Activated T-helper 1 cell treated with anti-CD3 and anti-CD28 coated beads, Interleukin-12 subunit alpha, Interleukin-12 subunit beta, Interleukin-2, Interleukin-4 antibody, amounts not matched to agents 30 ng/mL and 10 ng/mL and 1 ng/mL, durations not matched to agents 14 hours and 24 hours and 36 hours (primary cell): ENCODE measurements around the gene SHISA2. TPM values are rescaled to one million over a fixed set of nuclear protein-coding genes. Genes with fewer than 3 reads are reported as not detected.

Experiments used
- DNase-seq: peaks from one replicate; pipeline ENCODE4 v3.0.0; 2021; ENCODE audit warnings: low spot score
- H3K27ac Mint-ChIP-seq: one replicate; pipeline ENCODE4 v1.8.0; 2021; ENCODE audit warnings: mild to moderate bottlenecking, mixed read lengths
- H3K27me3 Mint-ChIP-seq: one replicate; pipeline ENCODE4 v1.8.0; 2022; ENCODE audit warnings: mild to moderate bottlenecking, moderate library complexity, mixed read lengths; ENCODE audit not compliant: insufficient read depth
- H3K36me3 Mint-ChIP-seq: one replicate; pipeline ENCODE4 v1.8.0; 2021; ENCODE audit warnings: low read depth, mixed read lengths
- H3K4me1 Mint-ChIP-seq: one replicate; pipeline ENCODE4 v1.8.0; 2021; ENCODE audit warnings: low read depth, mixed read lengths
- H3K4me3 Mint-ChIP-seq: one replicate; pipeline ENCODE4 v1.8.0; 2021; ENCODE audit warnings: mild to moderate bottlenecking, moderate library complexity, mixed read lengths
- H3K9me3 Mint-ChIP-seq: one replicate; pipeline ENCODE4 v1.8.0; 2021; ENCODE audit warnings: mixed read lengths
- intact Hi-C: fragments of 100-400 bp; cut with micrococcal nuclease; formaldehyde crosslinking; loops from one replicate; pipeline ENCODE4 v1.15.1; 2024
- total RNA-seq: library from RNA; stranded (reverse); gene quantifications from 2 replicates; pipeline ENCODE4 v1.2.3, GENCODE V29; 2022

SHISA2 gene
- total RNA-seq, 1 donor from 2014 or later: 9.4 TPM

- Mint-ChIP-seq H3K36me3 (peaks cover 8% of the 10 kb centered on the region), H3K27me3 (peaks cover 3% of the 10 kb centered on the region), H3K4me1 (peaks cover 10% of the 10 kb centered on the region), H3K27ac (no peak overlapping the region), H3K4me3 (no peak overlapping the region), H3K9me3 (no peaks in the 10 kb centered on the region)
- intact Hi-C loops: no loop called here
- DNase-seq: no peak
Observed at GRCh38 chr13:26042785-26043184, 9.0 kb downstream of the SHISA2 start.

- intact Hi-C loops: no loop called here
- DNase-seq: no peak
- H3K27ac Mint-ChIP-seq: no peak overlapping the region
- peaks cover 4% of the 10 kb centered on the region for H3K36me3 Mint-ChIP-seq
- no peaks in the 10 kb centered on the region for H3K27me3 Mint-ChIP-seq
- no peaks in the 10 kb centered on the region for H3K9me3 Mint-ChIP-seq
- H3K4me1 Mint-ChIP-seq: peaks cover 10% of the 10 kb centered on the region
- no peak overlapping the region for H3K4me3 Mint-ChIP-seq
Observed at GRCh38 chr13:26041444-26041843, 10.4 kb downstream of the SHISA2 start.

GRCh38 chr13:26038931-26039475, 12.8 kb downstream of the SHISA2 start:
- intact Hi-C loops: no loop called here
- no peaks in the 10 kb centered on the region for H3K4me1 Mint-ChIP-seq

GRCh38 chr13:26037302-26037701, 14.5 kb downstream of the SHISA2 start:
- Mint-ChIP-seq H3K36me3 (no peaks in the 10 kb centered on the region), H3K27ac (no peak overlapping the region), H3K4me1 (no peaks in the 10 kb centered on the region), H3K27me3 (peaks cover 2% of the 10 kb centered on the region), H3K4me3 (no peak overlapping the region), H3K9me3 (no peaks in the 10 kb centered on the region)
- intact Hi-C loops: no loop called here
- DNase-seq: no peak

More at GRCh38 chr13:26038931-26039475, 12.8 kb downstream of the SHISA2 start:
- no peak overlapping the region for H3K4me3 Mint-ChIP-seq
- no peaks in the 10 kb centered on the region for H3K27me3 Mint-ChIP-seq
- no peaks in the 10 kb centered on the region for H3K9me3 Mint-ChIP-seq
- H3K27ac Mint-ChIP-seq: no peak overlapping the region
- DNase-seq: no peak
- no peaks in the 10 kb centered on the region for H3K36me3 Mint-ChIP-seq

GRCh38 chr13:26036383-26036782, 15.4 kb downstream of the SHISA2 start:
- H3K27me3 Mint-ChIP-seq: peaks cover 2% of the 10 kb centered on the region
- H3K4me3 Mint-ChIP-seq: no peak overlapping the region
- no peaks in the 10 kb centered on the region for H3K4me1 Mint-ChIP-seq
- intact Hi-C loops: no loop called here
- no peak overlapping the region for H3K27ac Mint-ChIP-seq
- H3K36me3 Mint-ChIP-seq: no peaks in the 10 kb centered on the region
- DNase-seq: no peak
- peaks cover 4% of the 10 kb centered on the region for H3K9me3 Mint-ChIP-seq

- no peak for DNase-seq
- Mint-ChIP-seq H3K27me3 (peaks cover 6% of the 10 kb centered on the region), H3K4me1 (no peaks in the 10 kb centered on the region), H3K36me3 (peaks cover 4% of the 10 kb centered on the region), H3K27ac (no peak overlapping the region), H3K4me3 (no peak overlapping the region), H3K9me3 (peaks cover 8% of the 10 kb centered on the region)
- intact Hi-C loops: no loop called here
Observed at GRCh38 chr13:26034018-26034417, 17.8 kb downstream of the SHISA2 start.

GRCh38 chr13:26030331-26030730, 21.5 kb downstream of the SHISA2 start:
- intact Hi-C loops: no loop called here

GRCh38 chr13:26029581-26030136, 22.2 kb downstream of the SHISA2 start:
- no peak for DNase-seq
- peaks cover 8% of the 10 kb centered on the region for H3K9me3 Mint-ChIP-seq
- H3K4me1 Mint-ChIP-seq: no peaks in the 10 kb centered on the region
- H3K4me3 Mint-ChIP-seq: no peak overlapping the region
- H3K36me3 Mint-ChIP-seq: peaks cover 4% of the 10 kb centered on the region
- H3K27me3 Mint-ChIP-seq: peaks cover 10% of the 10 kb centered on the region
- intact Hi-C loops: no loop called here
- no peak overlapping the region for H3K27ac Mint-ChIP-seq

More at GRCh38 chr13:26030331-26030730, 21.5 kb downstream of the SHISA2 start:
- Mint-ChIP-seq H3K4me3 (no peak overlapping the region), H3K36me3 (peaks cover 4% of the 10 kb centered on the region), H3K4me1 (no peaks in the 10 kb centered on the region), H3K27me3 (peaks cover 9% of the 10 kb centered on the region), H3K27ac (no peak overlapping the region), H3K9me3 (peaks cover 8% of the 10 kb centered on the region)
- no peak for DNase-seq

- Mint-ChIP-seq H3K27me3 (peaks cover 12% of the 10 kb centered on the region), H3K36me3 (peaks cover 4% of the 10 kb centered on the region), H3K4me3 (no peak overlapping the region), H3K27ac (no peak overlapping the region), H3K4me1 (no peaks in the 10 kb centered on the region), H3K9me3 (peaks cover 5% of the 10 kb centered on the region)
- DNase-seq: no peak
- intact Hi-C loops: no loop called here
Observed at GRCh38 chr13:26026211-26026610, 25.6 kb downstream of the SHISA2 start.

- H3K36me3 Mint-ChIP-seq: peaks cover 3% of the 10 kb centered on the region
- H3K27me3 Mint-ChIP-seq: peaks cover 12% of the 10 kb centered on the region
- H3K27ac Mint-ChIP-seq: no peak overlapping the region
- H3K4me3 Mint-ChIP-seq: no peak overlapping the region
- H3K9me3 Mint-ChIP-seq: peaks cover 3% of the 10 kb centered on the region
- intact Hi-C loops: no loop called here
- DNase-seq: no peak
- H3K4me1 Mint-ChIP-seq: no peaks in the 10 kb centered on the region
Observed at GRCh38 chr13:26025771-26026170, 26.0 kb downstream of the SHISA2 start.

GRCh38 chr13:26025196-26025595, 26.6 kb downstream of the SHISA2 start:
- no peak overlapping the region for H3K27ac Mint-ChIP-seq
- peaks cover 9% of the 10 kb centered on the region for H3K27me3 Mint-ChIP-seq
- no peaks in the 10 kb centered on the region for H3K36me3 Mint-ChIP-seq
- no peaks in the 10 kb centered on the region for H3K9me3 Mint-ChIP-seq
- no peak for DNase-seq
- H3K4me1 Mint-ChIP-seq: peaks cover under 1% of the 10 kb centered on the region
- H3K4me3 Mint-ChIP-seq: no peak overlapping the region
- intact Hi-C loops: no loop called here

GRCh38 chr13:26024558-26024957, 27.3 kb downstream of the SHISA2 start:
- peaks cover 7% of the 10 kb centered on the region for H3K4me1 Mint-ChIP-seq
- H3K9me3 Mint-ChIP-seq: no peaks in the 10 kb centered on the region
- peaks cover 8% of the 10 kb centered on the region for H3K27me3 Mint-ChIP-seq
- H3K27ac Mint-ChIP-seq: no peak overlapping the region
- no peak for DNase-seq
- no peaks in the 10 kb centered on the region for H3K36me3 Mint-ChIP-seq
- intact Hi-C loops: no loop called here
- no peak overlapping the region for H3K4me3 Mint-ChIP-seq

GRCh38 chr13:26022538-26023292, 29.1 kb downstream of the SHISA2 start:
- intact Hi-C loops: no loop called here
- Mint-ChIP-seq H3K4me3 (no peak overlapping the region), H3K27me3 (peaks cover 8% of the 10 kb centered on the region), H3K4me1 (peaks cover 15% of the 10 kb centered on the region), H3K9me3 (no peaks in the 10 kb centered on the region), H3K27ac (no peak overlapping the region), H3K36me3 (no peaks in the 10 kb centered on the region)
- DNase-seq: no peak
